KOPT-K1 (cell line): ENCODE measurements around the gene IMMP1L.

Source experiments
- H3K27ac ChIP-seq: fragments of 200-600 bp; sonication (generic); 2 replicates; pipeline ENCODE4 v1.5.1; 2016; ENCODE audit warnings: antibody characterized with exemption, mild to moderate bottlenecking, low read depth, low read length; ENCODE audit not compliant: poor library complexity, severe bottlenecking
- H3K36me3 ChIP-seq: fragments of 200-600 bp; sonication (generic); 2 replicates; pipeline ENCODE4 v1.5.1; 2017; ENCODE audit warnings: antibody characterized with exemption, mild to moderate bottlenecking, low read length, moderate library complexity; ENCODE audit not compliant: insufficient read depth
- H3K9me3 ChIP-seq: fragments of 200-600 bp; sonication (generic); 2 replicates; pipeline ENCODE4 v1.5.1; 2017; ENCODE audit warnings: antibody characterized with exemption, low read length, mild to moderate bottlenecking; ENCODE audit not compliant: insufficient read depth, poor library complexity, severe bottlenecking

IMMP1L gene

DNA sequence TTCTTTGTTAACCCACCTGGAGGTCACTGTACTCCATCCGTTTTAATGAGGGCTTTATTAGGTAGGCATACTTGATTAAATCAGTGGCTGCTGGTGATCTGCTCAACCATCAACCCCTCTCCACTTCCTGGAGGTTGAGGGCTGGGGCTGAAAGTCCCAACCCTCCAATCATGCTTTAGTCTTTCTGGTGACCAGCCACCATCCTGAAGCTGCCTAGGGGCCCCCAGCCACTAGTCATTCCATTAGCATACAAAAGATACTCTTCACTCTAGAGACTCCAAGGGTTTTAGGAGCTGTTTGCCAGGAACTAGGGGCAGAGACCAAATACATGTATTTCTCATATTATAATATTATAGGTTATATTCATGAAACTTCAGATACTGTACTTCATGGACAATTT, 126.3 kb downstream of the IMMP1L start:
- 0 out of 2 replicates have a peak, but pooled peaks cover 3% of the 10 kb centered on the region for H3K36me3 ChIP-seq
- H3K9me3 ChIP-seq: no peaks in the 10 kb centered on the region
- H3K27ac ChIP-seq: no peak overlapping the region
